HEK293T (cell line): ENCODE data around the gene SLC25A21.

Experiments used
- ARNT ChIP-seq: fragments of 450-650 bp; IDR thresholded peaks from 2 replicates; pipeline ENCODE4 v1.6.1; 2017; ENCODE audit warnings: mild to moderate bottlenecking
- BHLHE40 ChIP-seq: fragments of 450-650 bp; IDR thresholded peaks from 2 replicates; pipeline ENCODE4 v1.6.1; 2016; ENCODE audit warnings: mild to moderate bottlenecking, moderate library complexity, borderline replicate concordance
- ELF4 ChIP-seq: fragments of 450-650 bp; IDR thresholded peaks from 2 replicates; pipeline ENCODE4 v1.6.1; 2017; ENCODE audit warnings: antibody characterized with exemption
- FOXK2 ChIP-seq: fragments of 450-650 bp; IDR thresholded peaks from 2 replicates; pipeline ENCODE4 v1.6.1; 2016; ENCODE audit warnings: mild to moderate bottlenecking
- FOXM1 ChIP-seq: fragments of 450-650 bp; IDR thresholded peaks from 2 replicates; pipeline ENCODE4 v1.6.1; 2017; ENCODE audit warnings: mild to moderate bottlenecking, borderline replicate concordance
- HDGF ChIP-seq: fragments of 450-650 bp; IDR thresholded peaks from 2 replicates; pipeline ENCODE4 v1.6.1; 2017; ENCODE audit warnings: antibody characterized with exemption, borderline replicate concordance
- L3MBTL2 ChIP-seq: fragments of 450-650 bp; conservative IDR thresholded peaks from 2 replicates; pipeline ENCODE4 v1.6.1; 2016; ENCODE audit warnings: mild to moderate bottlenecking
- SP1 ChIP-seq: fragments of 450-650 bp; IDR thresholded peaks from 2 replicates; pipeline ENCODE4 v1.6.1; 2017
- TARDBP ChIP-seq: fragments of 450-650 bp; IDR thresholded peaks from 2 replicates; pipeline ENCODE4 v1.6.1; 2016

DNA sequence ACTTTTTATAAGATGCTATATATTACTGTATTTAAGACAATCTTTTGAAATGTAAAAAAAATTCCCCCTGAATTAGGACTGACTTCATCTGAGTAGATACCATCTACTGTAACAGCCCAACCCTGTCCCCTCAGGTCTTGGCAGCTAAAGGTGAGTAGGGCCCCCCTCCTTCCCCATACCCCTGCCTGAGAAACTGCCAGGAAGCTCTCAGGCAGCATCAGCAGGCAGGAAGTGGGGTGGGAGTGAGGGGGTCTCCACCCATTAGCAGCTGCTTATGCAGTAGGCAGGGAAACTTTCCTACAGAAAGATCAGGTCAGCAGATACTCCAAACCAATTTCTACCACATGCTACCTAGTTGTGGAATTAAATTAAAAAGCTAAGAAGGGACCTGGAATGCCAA lies 448.2 kb downstream of the SLC25A21 start:
- TF ChIP-seq HDGF: no peak
- no peak for TF ChIP-seq FOXK2
- no peak for TF ChIP-seq ARNT
- no peak for TF ChIP-seq SP1
- no peak for TF ChIP-seq BHLHE40
- TF ChIP-seq TARDBP: no peak
- no peak for TF ChIP-seq FOXM1
- TF ChIP-seq ELF4: no peak
- no peak for TF ChIP-seq L3MBTL2
